ENCODE results near the gene NHSL1.

NHSL1 gene

DNA sequence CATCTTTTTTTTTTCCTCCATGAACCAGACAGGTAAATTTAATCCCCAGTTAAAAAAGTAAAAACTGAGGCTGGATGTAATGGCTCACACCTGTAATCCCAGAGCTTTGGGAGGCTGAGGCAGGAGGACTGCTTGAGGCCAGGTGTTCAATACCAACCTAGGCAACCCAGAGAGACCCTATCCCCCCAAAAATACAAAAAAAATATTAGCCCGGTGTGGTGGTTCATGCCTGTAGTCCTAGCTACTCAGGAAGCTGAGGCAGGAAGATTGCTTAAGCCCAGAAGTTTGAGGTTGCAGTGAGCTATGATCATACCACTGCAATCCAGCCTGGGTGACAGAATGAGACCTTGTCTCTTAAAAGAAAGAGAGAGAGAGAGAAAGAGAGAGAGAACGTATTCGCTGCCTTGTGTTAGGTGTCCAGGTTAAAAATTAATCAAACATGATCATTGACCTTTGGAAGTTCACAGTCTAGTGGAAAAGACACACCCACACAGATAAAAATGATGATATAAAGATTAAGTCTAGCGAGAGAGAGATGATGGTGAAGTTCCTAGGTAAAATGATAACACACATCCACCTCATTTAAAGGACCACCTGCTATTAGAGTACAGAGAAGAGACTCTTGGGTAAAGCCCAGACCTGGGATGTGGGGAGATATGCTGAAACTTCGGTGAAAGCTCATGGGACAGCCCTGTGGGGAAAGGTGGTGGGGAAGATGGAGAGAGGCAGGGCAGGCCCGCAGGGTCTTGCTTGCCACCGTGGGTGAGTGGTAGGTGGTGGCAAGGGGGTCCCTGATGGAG lies 4.8 kb upstream of the NHSL1 start:
- intact Hi-C loops (cut with DNase I): no loop called here
- no peak for DNase-seq

GRCh38 chr6:138502546-138502945 lies 3.3 kb upstream of the NHSL1 start:
- intact Hi-C loops (cut with DNase I): no loop called here
- no peak for DNase-seq

DNA sequence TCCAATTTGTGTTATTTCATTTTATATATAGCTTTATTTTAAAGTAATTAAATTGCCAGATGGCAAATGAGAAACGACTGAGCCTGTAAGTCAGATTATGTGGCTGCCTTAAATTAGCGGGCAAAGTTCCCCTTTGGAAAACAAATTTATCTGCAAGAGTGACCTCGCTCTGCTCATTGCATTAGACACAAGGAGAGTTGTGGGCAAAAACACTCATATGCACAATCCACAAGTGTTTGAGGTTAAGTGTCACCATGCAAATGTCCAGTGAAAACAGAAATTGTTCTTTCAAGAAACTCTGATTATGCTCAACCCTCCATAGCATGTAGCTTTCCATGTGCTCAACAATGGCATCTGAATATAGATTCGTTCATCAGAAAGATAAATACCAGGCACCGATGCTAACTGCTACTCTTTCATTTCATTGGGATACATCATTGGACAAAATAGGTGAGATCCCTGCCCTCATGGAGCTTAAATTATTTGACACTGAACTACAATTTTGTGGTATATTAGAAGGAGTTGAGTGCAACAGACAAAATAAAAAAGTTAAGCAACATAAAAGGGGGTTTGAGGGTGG lies 1.7 kb upstream of the NHSL1 start:
- DNase-seq: no peak
- intact Hi-C loops (cut with DNase I): no loop called here

DNA sequence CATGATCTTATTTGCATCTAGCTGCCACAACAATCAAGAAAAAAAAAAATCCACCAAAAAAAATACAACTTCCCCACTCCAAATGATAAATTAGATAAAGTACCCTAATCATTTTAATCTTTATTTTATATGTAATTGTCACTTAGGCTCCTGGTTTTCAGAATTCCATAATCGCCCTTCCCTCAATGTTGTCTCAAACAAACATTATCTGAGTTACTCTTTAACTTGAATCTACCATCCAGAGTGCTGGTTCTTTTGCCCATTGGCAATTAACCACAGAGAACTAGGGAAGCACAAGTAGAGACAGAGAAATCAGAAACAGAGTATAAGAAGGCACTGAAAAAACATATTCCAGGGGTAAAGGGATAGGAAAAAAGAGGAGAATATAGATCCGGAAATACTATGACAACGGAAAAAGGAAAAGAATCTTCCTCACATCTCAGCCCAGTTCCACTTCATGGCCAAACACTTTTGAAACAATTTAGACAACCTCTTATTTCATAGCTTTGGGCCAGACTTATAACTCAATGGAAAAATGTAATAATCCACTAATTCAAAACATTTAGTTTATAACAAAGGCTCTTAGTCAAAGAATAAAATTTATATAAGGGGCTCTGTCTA lies 861 bp upstream of the NHSL1 start:
- no peak for DNase-seq
- intact Hi-C loops (cut with DNase I): no loop called here

DNA sequence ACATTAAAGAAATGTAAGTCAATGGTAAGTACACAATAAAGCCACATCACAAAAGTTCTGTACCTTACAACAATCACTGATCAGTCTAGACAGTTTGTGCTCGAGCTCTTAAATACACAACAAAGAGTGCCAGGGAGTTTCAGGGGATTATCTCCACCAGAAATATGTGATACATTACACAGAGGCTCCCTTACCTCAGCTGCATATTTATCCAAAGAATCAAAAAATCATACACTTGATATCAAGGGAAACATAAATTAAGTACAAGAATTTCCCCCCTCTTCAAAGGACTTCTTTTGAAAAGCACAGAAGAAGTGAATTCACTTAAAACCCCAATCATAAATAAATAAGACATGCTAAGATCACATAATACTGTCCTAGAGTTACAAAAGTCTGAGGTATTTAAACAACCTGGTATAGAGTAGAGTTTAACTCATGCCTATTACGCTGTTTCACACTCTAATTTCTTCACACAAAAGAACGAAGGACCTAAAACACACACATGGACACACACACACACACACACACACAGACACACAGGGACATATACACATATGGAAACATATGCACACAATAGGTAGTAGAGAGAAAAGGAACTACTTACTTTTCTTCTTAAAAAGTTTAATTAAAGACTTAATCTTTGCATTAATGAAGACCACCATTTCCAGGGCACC lies 528 bp downstream of the NHSL1 start:
- intact Hi-C loops (cut with DNase I): no loop called here
- no peak for DNase-seq

DNA sequence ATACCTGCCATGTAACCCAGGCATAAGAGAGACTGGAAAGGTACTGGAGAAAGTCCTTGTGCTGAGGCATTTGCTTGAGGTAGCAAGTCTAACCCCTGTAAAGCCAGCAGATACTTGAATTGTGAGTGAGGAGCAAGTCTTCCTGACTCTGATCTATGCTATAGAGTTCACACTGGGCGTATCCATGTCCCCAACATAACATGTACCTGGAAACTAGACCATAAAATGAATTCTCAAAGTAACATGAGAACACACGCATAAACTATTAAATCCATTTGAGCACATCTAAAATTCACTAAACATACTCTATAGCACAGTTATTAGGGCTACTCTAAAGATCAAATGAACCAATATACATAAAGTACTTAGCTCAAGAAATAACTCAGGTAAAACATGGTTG lies 2.0 kb downstream of the NHSL1 start:
- no peak for DNase-seq
- intact Hi-C loops (cut with DNase I): no loop called here

DNA sequence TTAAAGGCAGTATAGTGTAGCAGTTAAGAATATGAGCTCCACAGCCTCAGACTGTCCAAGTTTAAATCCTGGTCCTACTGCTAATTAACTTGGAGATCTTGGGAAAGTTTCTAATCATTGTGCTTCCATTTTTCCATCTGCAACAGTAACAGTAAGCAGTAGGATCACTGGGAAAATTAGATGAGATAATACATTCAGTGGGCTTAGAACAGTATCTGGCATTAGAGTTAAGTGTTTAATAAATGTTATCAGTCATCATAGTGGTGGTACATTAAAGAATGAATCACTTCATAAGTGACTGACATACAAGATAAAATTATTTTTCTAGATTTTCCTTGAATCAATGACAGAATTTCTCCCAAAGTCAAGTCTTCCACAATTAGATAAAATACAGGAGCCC lies 5.0 kb downstream of the NHSL1 start:
- intact Hi-C loops (cut with DNase I): no loop called here
- no peak for DNase-seq

GRCh38 chr6:138493413-138493812 lies 5.9 kb downstream of the NHSL1 start:
- DNase-seq: peak in 7 of 42 donors; percentile 13 to 48 (median 29)
- intact Hi-C loops (cut with DNase I): no loop called here

DNA sequence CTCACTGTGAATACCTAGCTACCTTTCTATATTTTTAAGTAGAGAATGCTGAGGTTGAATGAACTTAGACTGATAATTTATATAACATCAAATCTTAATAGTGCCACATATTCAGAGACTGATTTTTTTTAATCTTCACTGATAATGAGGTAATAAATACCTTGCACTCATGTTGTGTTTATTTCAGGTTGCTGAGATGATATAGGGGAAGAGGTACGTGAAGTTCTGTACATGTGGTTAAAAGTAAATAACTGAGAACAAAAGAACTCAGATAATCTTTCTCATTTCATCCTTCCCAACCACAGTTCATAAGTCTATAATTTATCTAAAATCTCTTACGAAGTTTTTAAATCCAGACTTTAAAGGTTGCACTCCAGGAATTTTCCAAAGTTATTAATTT lies 6.4 kb downstream of the NHSL1 start:
- DNase-seq: no peak
- intact Hi-C loops (cut with DNase I): no loop called here

GRCh38 chr6:138492113-138492512 lies 7.2 kb downstream of the NHSL1 start:
- no peak for DNase-seq
- intact Hi-C loops (cut with DNase I): no loop called here

DNA sequence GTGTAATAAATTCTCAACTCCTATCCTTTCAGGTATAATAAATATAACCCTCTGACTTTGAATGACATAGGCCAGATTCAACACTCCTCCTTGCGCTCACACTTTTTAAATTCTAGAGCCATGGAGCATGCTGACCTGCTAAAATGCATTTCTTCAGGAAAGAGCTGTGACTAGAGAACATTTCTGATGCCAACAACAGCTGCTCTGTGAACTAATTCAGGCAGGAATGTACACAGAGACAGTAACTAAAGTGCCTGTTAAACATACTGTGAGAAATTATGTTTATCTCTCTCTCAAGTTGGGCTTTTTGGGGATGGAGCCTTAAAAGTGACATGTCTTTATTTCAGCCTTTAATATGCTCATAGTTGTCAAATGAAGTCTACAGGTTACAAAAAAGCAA lies 8.3 kb downstream of the NHSL1 start:
- no peak for DNase-seq
- intact Hi-C loops (cut with DNase I): no loop called here

GRCh38 chr6:138489846-138490245 lies 9.4 kb downstream of the NHSL1 start:
- intact Hi-C loops (cut with DNase I): no loop called here
- DNase-seq: no peak

GRCh38 chr6:138487102-138487604 lies 12.1 kb downstream of the NHSL1 start:
- intact Hi-C loops (cut with DNase I): no loop called here
- DNase-seq: no peak

DNA sequence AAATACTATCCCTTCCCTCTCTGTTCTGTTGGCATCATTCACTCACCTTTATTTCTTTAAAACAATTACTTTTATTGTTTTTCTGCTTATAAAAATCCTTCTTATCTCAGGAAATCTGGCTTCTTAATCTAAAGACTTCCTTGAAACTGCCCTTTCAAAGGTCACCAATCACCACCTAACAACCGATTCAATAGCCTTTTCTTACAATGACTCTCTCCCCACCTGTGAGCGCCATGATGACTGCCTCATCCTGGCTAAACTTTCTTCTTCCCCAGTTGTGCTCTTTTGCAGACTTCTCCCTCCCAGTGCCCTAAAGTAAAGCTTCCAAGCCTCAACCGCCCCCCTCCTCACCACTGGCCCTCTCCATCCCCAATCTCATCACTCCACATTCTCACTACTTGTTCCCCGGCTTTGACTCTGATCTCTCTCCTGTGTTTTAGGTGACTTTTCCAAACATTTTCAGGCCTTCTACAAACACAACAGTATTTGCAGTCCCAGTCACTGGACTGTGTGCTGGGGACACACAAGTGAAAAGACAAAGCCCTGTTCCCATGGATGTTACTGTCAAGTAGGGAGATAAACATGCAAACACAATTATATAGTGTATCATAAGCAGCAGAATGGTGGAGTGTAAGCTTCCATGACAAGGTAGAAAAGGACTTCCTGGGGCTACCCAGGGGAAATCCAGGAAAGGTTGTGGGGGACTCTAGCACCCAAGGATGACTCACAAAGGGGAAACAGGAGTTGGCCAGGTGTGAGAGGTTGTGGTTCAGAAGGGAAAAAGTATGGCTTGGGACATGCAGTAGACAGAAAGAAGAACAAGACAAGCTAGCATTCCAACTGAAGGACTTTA lies 12.8 kb downstream of the NHSL1 start:
- DNase-seq: no peak
- intact Hi-C loops (cut with DNase I): no loop called here

DNA sequence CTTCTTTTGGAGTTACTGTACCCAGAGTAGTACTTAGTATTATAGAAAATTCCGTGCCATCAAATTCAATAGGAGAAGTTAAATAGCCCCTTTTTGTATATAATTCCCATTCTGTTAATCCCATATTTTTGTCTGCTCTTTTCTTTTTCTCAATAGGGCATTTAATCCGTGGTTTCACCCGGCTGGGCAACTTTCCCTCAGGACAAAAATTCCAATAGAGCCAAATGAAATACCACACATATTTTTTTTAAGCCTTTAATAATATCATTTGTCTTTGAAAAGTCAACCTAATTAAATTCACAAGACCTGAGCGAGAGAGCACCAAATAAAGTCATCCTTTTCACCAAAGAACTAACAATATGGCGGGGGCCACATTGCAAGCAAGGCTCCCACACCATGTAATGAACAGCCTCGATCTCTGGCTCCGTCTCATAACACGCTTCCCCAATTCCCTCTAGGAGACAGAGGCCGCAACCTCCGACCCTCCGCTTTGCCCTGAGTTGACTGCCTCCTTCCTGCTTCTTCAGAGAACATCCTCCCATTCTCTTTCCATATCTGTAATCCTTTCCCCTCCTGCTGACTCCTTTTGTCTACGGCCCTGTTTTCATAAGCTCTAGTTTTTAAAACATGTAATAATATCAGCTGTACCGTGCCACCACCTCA lies 13.6 kb downstream of the NHSL1 start:
- intact Hi-C loops (cut with DNase I): no loop called here
- DNase-seq: no peak

- DNase-seq: peak in 6 of 42 donors; percentile 6 to 30 (median 19)
- intact Hi-C loops (cut with DNase I): no loop called here
Observed at GRCh38 chr6:138485005-138485545, 14.2 kb downstream of the NHSL1 start.

DNA sequence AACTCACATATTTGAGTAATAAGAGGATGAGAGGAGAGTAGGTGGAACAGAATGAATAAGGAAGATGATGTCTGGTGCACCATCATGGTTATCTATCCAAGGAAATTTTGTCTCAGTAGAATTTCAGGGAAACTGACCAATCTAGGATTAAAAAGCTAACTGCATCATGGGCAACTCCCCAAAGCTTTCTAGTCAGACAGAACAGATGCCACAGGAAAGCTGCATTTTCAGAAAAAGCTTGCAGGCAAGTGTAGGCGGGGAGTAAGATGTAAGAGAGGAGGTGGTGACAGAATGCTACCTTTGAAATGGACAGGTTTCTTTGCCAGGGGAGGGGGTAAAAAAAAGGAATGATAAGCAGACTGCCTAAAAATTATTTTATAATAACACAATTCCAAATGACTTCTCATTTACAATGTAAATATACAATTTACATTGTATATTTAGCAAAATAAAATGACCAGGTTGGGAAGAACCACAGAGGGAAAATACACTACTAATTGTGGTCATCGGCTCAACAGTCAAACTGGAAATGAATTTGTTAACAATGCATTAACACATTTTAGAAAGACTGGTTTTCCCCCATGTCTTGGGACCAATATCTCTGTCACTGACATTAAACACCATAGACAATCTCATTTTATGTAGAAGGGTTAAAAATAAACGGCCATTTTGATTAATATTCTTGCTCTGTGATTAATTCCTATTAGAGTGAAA lies 15.1 kb downstream of the NHSL1 start:
- intact Hi-C loops (cut with DNase I): no loop called here
- DNase-seq: no peak

DNA sequence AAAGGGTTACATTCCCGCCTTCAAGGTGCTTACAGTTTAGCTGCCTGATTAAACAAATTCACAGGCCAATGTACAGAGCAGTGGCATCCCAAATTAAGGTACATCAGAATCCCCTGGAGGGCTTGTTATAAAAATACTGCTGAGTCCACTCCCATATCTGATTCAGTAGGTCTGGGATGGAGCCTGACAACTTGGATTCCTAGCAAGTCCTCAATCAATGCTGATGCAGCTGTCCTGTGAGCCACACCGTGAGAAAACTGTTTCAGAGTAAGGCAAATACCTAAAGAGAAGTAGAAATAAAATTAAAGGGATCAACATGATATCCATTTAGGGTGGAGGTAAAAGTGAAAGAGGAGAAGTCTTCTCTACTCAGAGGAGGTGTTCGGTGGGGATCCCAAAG lies 16.5 kb downstream of the NHSL1 start:
- intact Hi-C loops (cut with DNase I): no loop called here
- DNase-seq: no peak

All from head of caudate nucleus (tissue), 42 donors.